ENCODE results near the gene MGMT.

MGMT gene

GRCh38 chr10:129808092-129808983 is 341.3 kb downstream of the MGMT start:
- H3K36me3 ChIP-seq (ENCODE audit: insufficient read depth, low read length), result no peaks in the 10 kb centered on the region
- no peaks in the 10 kb centered on the region for H3K4me1 ChIP-seq (ENCODE audit: control insufficient read depth, insufficient read depth, low read length, unreplicated experiment)
- H2AFZ ChIP-seq (ENCODE audit: low read length, unreplicated experiment), result no peak overlapping the region
- no peak overlapping the region for H3K27ac ChIP-seq (ENCODE audit: low read depth, low read length)
- H3K79me2 ChIP-seq (ENCODE audit: control insufficient read depth, insufficient read depth, low read length, unreplicated experiment), result no peaks in the 10 kb centered on the region
- peaks cover 7% of the 10 kb centered on the region; the same call in 1 of the 2 replicates for H3K27me3 ChIP-seq (ENCODE audit: insufficient read depth, low read length)
- H3K4me3 ChIP-seq (ENCODE audit: low read depth, low read length), result no peak overlapping the region

GRCh38 chr10:129809431-129809830 is 342.4 kb downstream of the MGMT start:
- H3K27me3 ChIP-seq (ENCODE audit: insufficient read depth, low read length), result peaks cover 7% of the 10 kb centered on the region; the same call in 1 of the 2 replicates
- no peak overlapping the region for H3K27ac ChIP-seq (ENCODE audit: low read depth, low read length)
- H3K4me3 ChIP-seq (ENCODE audit: low read depth, low read length), result no peak overlapping the region
- no peaks in the 10 kb centered on the region for H3K36me3 ChIP-seq (ENCODE audit: insufficient read depth, low read length)
- no peaks in the 10 kb centered on the region for H3K4me1 ChIP-seq (ENCODE audit: control insufficient read depth, insufficient read depth, low read length, unreplicated experiment)
- H3K79me2 ChIP-seq (ENCODE audit: control insufficient read depth, insufficient read depth, low read length, unreplicated experiment), result no peaks in the 10 kb centered on the region
- no peak overlapping the region for H2AFZ ChIP-seq (ENCODE audit: low read length, unreplicated experiment)

- no peak overlapping the region for H2AFZ ChIP-seq (ENCODE audit: low read length, unreplicated experiment)
- H3K79me2 ChIP-seq (ENCODE audit: control insufficient read depth, insufficient read depth, low read length, unreplicated experiment), result no peaks in the 10 kb centered on the region
- H3K36me3 ChIP-seq (ENCODE audit: insufficient read depth, low read length), result no peaks in the 10 kb centered on the region
- H3K27ac ChIP-seq (ENCODE audit: low read depth, low read length), result no peak overlapping the region
- no peaks in the 10 kb centered on the region for H3K4me1 ChIP-seq (ENCODE audit: control insufficient read depth, insufficient read depth, low read length, unreplicated experiment)
- no peak overlapping the region for H3K4me3 ChIP-seq (ENCODE audit: low read depth, low read length)
- H3K27me3 ChIP-seq (ENCODE audit: insufficient read depth, low read length), result peaks cover 7% of the 10 kb centered on the region; the same call in 1 of the 2 replicates
These were observed 342.8 kb downstream of the MGMT start for GRCh38 chr10:129809841-129810240.

GRCh38 chr10:129811208-129811607 is 344.2 kb downstream of the MGMT start:
- Histone ChIP-seq H3K4me1 (ENCODE audit: control insufficient read depth, insufficient read depth, low read length, unreplicated experiment) (no peaks in the 10 kb centered on the region), H3K36me3 (ENCODE audit: insufficient read depth, low read length) (no peaks in the 10 kb centered on the region), H3K4me3 (ENCODE audit: low read depth, low read length) (no peak overlapping the region), H3K79me2 (ENCODE audit: control insufficient read depth, insufficient read depth, low read length, unreplicated experiment) (no peaks in the 10 kb centered on the region), H2AFZ (ENCODE audit: low read length, unreplicated experiment) (no peak overlapping the region), H3K27ac (ENCODE audit: low read depth, low read length) (no peak overlapping the region), H3K27me3 (ENCODE audit: insufficient read depth, low read length) (peaks cover 7% of the 10 kb centered on the region; the same call in 1 of the 2 replicates)

- Histone ChIP-seq H3K27me3 (ENCODE audit: insufficient read depth, low read length) (peaks cover 7% of the 10 kb centered on the region; the same call in 1 of the 2 replicates), H3K4me3 (ENCODE audit: low read depth, low read length) (no peak overlapping the region), H3K79me2 (ENCODE audit: control insufficient read depth, insufficient read depth, low read length, unreplicated experiment) (no peaks in the 10 kb centered on the region), H2AFZ (ENCODE audit: low read length, unreplicated experiment) (no peak overlapping the region), H3K36me3 (ENCODE audit: insufficient read depth, low read length) (no peaks in the 10 kb centered on the region), H3K4me1 (ENCODE audit: control insufficient read depth, insufficient read depth, low read length, unreplicated experiment) (no peaks in the 10 kb centered on the region), H3K27ac (ENCODE audit: low read depth, low read length) (no peak overlapping the region)
These were observed 345.4 kb downstream of the MGMT start for GRCh38 chr10:129812398-129812797.

- no peak overlapping the region for H3K27ac ChIP-seq (ENCODE audit: low read depth, low read length)
- H3K79me2 ChIP-seq (ENCODE audit: control insufficient read depth, insufficient read depth, low read length, unreplicated experiment), result no peaks in the 10 kb centered on the region
- no peaks in the 10 kb centered on the region for H3K36me3 ChIP-seq (ENCODE audit: insufficient read depth, low read length)
- H3K4me3 ChIP-seq (ENCODE audit: low read depth, low read length), result no peak overlapping the region
- H2AFZ ChIP-seq (ENCODE audit: low read length, unreplicated experiment), result no peak overlapping the region
- no peaks in the 10 kb centered on the region for H3K4me1 ChIP-seq (ENCODE audit: control insufficient read depth, insufficient read depth, low read length, unreplicated experiment)
- H3K27me3 ChIP-seq (ENCODE audit: insufficient read depth, low read length), result peaks cover 7% of the 10 kb centered on the region
These were observed 347.9 kb downstream of the MGMT start for GRCh38 chr10:129814681-129815646.

- no peak overlapping the region for H3K4me3 ChIP-seq (ENCODE audit: low read depth, low read length)
- peaks cover 7% of the 10 kb centered on the region for H3K27me3 ChIP-seq (ENCODE audit: insufficient read depth, low read length)
- no peaks in the 10 kb centered on the region for H3K79me2 ChIP-seq (ENCODE audit: control insufficient read depth, insufficient read depth, low read length, unreplicated experiment)
- no peaks in the 10 kb centered on the region for H3K36me3 ChIP-seq (ENCODE audit: insufficient read depth, low read length)
- no peak overlapping the region for H2AFZ ChIP-seq (ENCODE audit: low read length, unreplicated experiment)
- no peaks in the 10 kb centered on the region for H3K4me1 ChIP-seq (ENCODE audit: control insufficient read depth, insufficient read depth, low read length, unreplicated experiment)
- H3K27ac ChIP-seq (ENCODE audit: low read depth, low read length), result no peak overlapping the region
These were observed 349.0 kb downstream of the MGMT start for GRCh38 chr10:129815898-129816655.

- no peaks in the 10 kb centered on the region for H3K79me2 ChIP-seq (ENCODE audit: control insufficient read depth, insufficient read depth, low read length, unreplicated experiment)
- peaks cover 9% of the 10 kb centered on the region for H3K27me3 ChIP-seq (ENCODE audit: insufficient read depth, low read length)
- no peak overlapping the region for H3K27ac ChIP-seq (ENCODE audit: low read depth, low read length)
- no peaks in the 10 kb centered on the region for H3K36me3 ChIP-seq (ENCODE audit: insufficient read depth, low read length)
- no peak overlapping the region for H2AFZ ChIP-seq (ENCODE audit: low read length, unreplicated experiment)
- no peaks in the 10 kb centered on the region for H3K4me1 ChIP-seq (ENCODE audit: control insufficient read depth, insufficient read depth, low read length, unreplicated experiment)
- H3K4me3 ChIP-seq (ENCODE audit: low read depth, low read length), result no peak overlapping the region
These were observed 349.6 kb downstream of the MGMT start for GRCh38 chr10:129816656-129817045.

Data from ACC112 (cell line).